KG1 (cell line): ENCODE measurements around the gene CENPP.
A peak's percentile ranks its signal among the peaks of the same experiment; 100 is the strongest.

Source experiments
- DNase-seq: peaks from one replicate; lab custom pipeline; 2025; lab: John Stamatoyannopoulos, UW

CENPP gene

GRCh38 chr9:92313624-92314012 lies 12.1 kb upstream of the CENPP start:
- no peak for DNase-seq

GRCh38 chr9:92315456-92315855 lies 10.3 kb upstream of the CENPP start:
- no peak for DNase-seq

- DNase-seq: no peak
Observed at GRCh38 chr9:92324431-92324830, 1.3 kb upstream of the CENPP start.

- DNase-seq: no peak
Observed at GRCh38 chr9:92324889-92325268, 874 bp upstream of the CENPP start.

- DNase-seq: peak; percentile 68
Observed at GRCh38 chr9:92325991-92326500, 293 bp downstream of the CENPP start.

- DNase-seq: no peak
Observed at GRCh38 chr9:92327283-92327850, 1.6 kb downstream of the CENPP start.

- DNase-seq: no peak
Observed at GRCh38 chr9:92328225-92328624, 2.5 kb downstream of the CENPP start.

- DNase-seq: no peak
Observed at GRCh38 chr9:92332577-92333281, 7.0 kb downstream of the CENPP start.

- DNase-seq: no peak
Observed at GRCh38 chr9:92333282-92333634, 7.5 kb downstream of the CENPP start.

- DNase-seq: no peak
Observed at GRCh38 chr9:92341578-92341977, 15.8 kb downstream of the CENPP start.

GRCh38 chr9:92342825-92343488 lies 17.2 kb downstream of the CENPP start:
- DNase-seq: no peak

- DNase-seq: no peak
Observed at GRCh38 chr9:92345582-92345981, 19.8 kb downstream of the CENPP start.

GRCh38 chr9:92349771-92350739 lies 24.3 kb downstream of the CENPP start:
- DNase-seq: no peak

- DNase-seq: no peak
Observed at GRCh38 chr9:92350740-92351133, 25.0 kb downstream of the CENPP start.

GRCh38 chr9:92353051-92353450 lies 27.3 kb downstream of the CENPP start:
- no peak for DNase-seq

GRCh38 chr9:92359394-92359995 lies 33.7 kb downstream of the CENPP start:
- no peak for DNase-seq

- DNase-seq: no peak
Observed at GRCh38 chr9:92360083-92360482, 34.3 kb downstream of the CENPP start.

- no peak for DNase-seq
Observed at GRCh38 chr9:92369075-92369474, 43.3 kb downstream of the CENPP start.

- DNase-seq: no peak
Observed at GRCh38 chr9:92373167-92373566, 47.4 kb downstream of the CENPP start.

GRCh38 chr9:92377876-92378275 lies 52.1 kb downstream of the CENPP start:
- DNase-seq: no peak

- no peak for DNase-seq
Observed at GRCh38 chr9:92378865-92379560, 53.3 kb downstream of the CENPP start.
